GM21737 (cell line): ENCODE results near the gene MRPL23.
"Not testable (repeated sequence)": the region's sequence is repeated elsewhere in the genome, so short reads cannot be mapped to it uniquely, and the experiment has no call there.

ENCODE experiments used
- ATAC-seq: cut with Tn5 transposase; IDR thresholded peaks from one replicate; pipeline ENCODE4 v1.9.1; 2021; ENCODE audit warnings: mild to moderate bottlenecking, moderate library complexity; ENCODE audit not compliant: unreplicated experiment

The MRPL23 gene

GRCh38 chr11:1932681-1933080 lies 14.5 kb upstream of the MRPL23 start:
- ATAC-seq, result no peak

GRCh38 chr11:1933416-1934334 lies 13.5 kb upstream of the MRPL23 start:
- no peak for ATAC-seq

GRCh38 chr11:1934335-1935155 lies 12.6 kb upstream of the MRPL23 start:
- no peak for ATAC-seq

- ATAC-seq, result no peak
Observed at GRCh38 chr11:1935156-1936071, 11.7 kb upstream of the MRPL23 start.

GRCh38 chr11:1936072-1936780 lies 10.9 kb upstream of the MRPL23 start:
- ATAC-seq, result no peak

GRCh38 chr11:1936781-1937615 lies 10.1 kb upstream of the MRPL23 start:
- no peak for ATAC-seq

GRCh38 chr11:1937616-1938342 lies 9.4 kb upstream of the MRPL23 start:
- ATAC-seq, result no peak

- ATAC-seq, result no peak
Observed at GRCh38 chr11:1938343-1939005, 8.7 kb upstream of the MRPL23 start.

- ATAC-seq, result no peak
Observed at GRCh38 chr11:1939006-1939625, 8.0 kb upstream of the MRPL23 start.

- not testable (repeated sequence) for ATAC-seq
Observed at GRCh38 chr11:1939788-1940187, 7.3 kb upstream of the MRPL23 start.

GRCh38 chr11:1942558-1943260 lies 4.4 kb upstream of the MRPL23 start:
- no peak for ATAC-seq

- no peak for ATAC-seq
Observed at GRCh38 chr11:1943576-1943975, 3.6 kb upstream of the MRPL23 start.

- no peak for ATAC-seq
Observed at GRCh38 chr11:1943977-1944376, 3.2 kb upstream of the MRPL23 start.

GRCh38 chr11:1947592-1948237 lies 583 bp downstream of the MRPL23 start:
- ATAC-seq, result no peak

GRCh38 chr11:1948389-1948788 lies 1.3 kb downstream of the MRPL23 start:
- no peak for ATAC-seq

- no peak for ATAC-seq
Observed at GRCh38 chr11:1949302-1949701, 2.2 kb downstream of the MRPL23 start.

- no peak for ATAC-seq
Observed at GRCh38 chr11:1949922-1950321, 2.8 kb downstream of the MRPL23 start.
